Large intestine (tissue), 12 donors: ENCODE results near the gene MR1. TPM values are rescaled to one million over a fixed set of nuclear protein-coding genes. Genes with fewer than 3 reads are reported as not detected.

Source experiments
- DNase-seq, 2 donors: peaks; one replicate each; pipeline versions ENCODE4 v3.0.0 to v3.0.0-alpha.2; 2013
- H3K27ac ChIP-seq: one replicate; pipeline ENCODE4 v1.5.1; 2013; ENCODE audit warnings: low read length
- H3K27me3 ChIP-seq: 2 replicates; pipeline ENCODE4 v1.6.1; 2013; ENCODE audit warnings: low read length; ENCODE audit not compliant: control insufficient read depth, insufficient read depth
- H3K36me3 ChIP-seq: 2 replicates; pipeline ENCODE4 v1.6.1; 2013; ENCODE audit warnings: low read length; ENCODE audit not compliant: control insufficient read depth, insufficient read depth
- H3K4me1 ChIP-seq: one replicate; pipeline ENCODE4 v1.6.1; 2013; ENCODE audit warnings: low read length; ENCODE audit not compliant: control insufficient read depth, insufficient read depth
- H3K4me3 ChIP-seq: one replicate; pipeline ENCODE4 v1.5.1; 2013; ENCODE audit warnings: low read length
- H3K9me3 ChIP-seq: one replicate; pipeline ENCODE4 v1.6.1; 2013; ENCODE audit warnings: mild to moderate bottlenecking, low read depth, low read length, moderate library complexity; ENCODE audit not compliant: control insufficient read depth
- WGBS: methylation state at CpG from one replicate; pipeline ENCODE4 v1.1.5; 2013; ENCODE audit warnings: low lambda C conversion rate; ENCODE audit not compliant: insufficient coverage; 5-methylcytosine and 5-hydroxymethylcytosine counted together
- long read RNA-seq, 11 donors: transcript quantifications; one replicate each; lab custom pipeline, GENCODE V29; 2026
- polyA plus RNA-seq: library from polyadenylated mRNA; unstranded; fragments of 120-200 nt; gene quantifications from one replicate; pipeline ENCODE4 v1.2.1, GENCODE V29; 2013

The MR1 gene
- 10.9 TPM for polyA plus RNA-seq
- long read RNA-seq, donor 1, partial matches to known transcripts = 0 of 1 reads
- long read RNA-seq, donor 1, other reads (novel, unspliced or antisense) = 0 of 1 reads
- long read RNA-seq, donor 2, partial matches to known transcripts = 0 of 2 reads
- long read RNA-seq, donor 2, other reads (novel, unspliced or antisense) = 0 of 2 reads
- long read RNA-seq, donor 3 = 0 reads
- long read RNA-seq, donor 4 = 0 reads
- long read RNA-seq, donor 5 = 0 reads
- long read RNA-seq, donor 6 = 0 reads
- long read RNA-seq, donor 7, partial matches to known transcripts = 0 of 3 reads
- long read RNA-seq, donor 7, other reads (novel, unspliced or antisense) = 0 of 3 reads
- long read RNA-seq, donor 8, partial matches to known transcripts = 0 of 1 reads
- long read RNA-seq, donor 8, other reads (novel, unspliced or antisense) = 0 of 1 reads
- long read RNA-seq, donor 9, full-length matches to known transcripts = 3 of 3 reads
- long read RNA-seq, donor 9, partial matches to known transcripts = 0 of 3 reads
- long read RNA-seq, donor 9, other reads (novel, unspliced or antisense) = 0 of 3 reads
- long read RNA-seq, donor 10, full-length matches to known transcripts = 3 of 3 reads
- long read RNA-seq, donor 10, partial matches to known transcripts = 0 of 3 reads
- long read RNA-seq, donor 10, other reads (novel, unspliced or antisense) = 0 of 3 reads
- long read RNA-seq, donor 11, partial matches to known transcripts = 0 of 1 reads
- long read RNA-seq, donor 11, other reads (novel, unspliced or antisense) = 0 of 1 reads

DNA sequence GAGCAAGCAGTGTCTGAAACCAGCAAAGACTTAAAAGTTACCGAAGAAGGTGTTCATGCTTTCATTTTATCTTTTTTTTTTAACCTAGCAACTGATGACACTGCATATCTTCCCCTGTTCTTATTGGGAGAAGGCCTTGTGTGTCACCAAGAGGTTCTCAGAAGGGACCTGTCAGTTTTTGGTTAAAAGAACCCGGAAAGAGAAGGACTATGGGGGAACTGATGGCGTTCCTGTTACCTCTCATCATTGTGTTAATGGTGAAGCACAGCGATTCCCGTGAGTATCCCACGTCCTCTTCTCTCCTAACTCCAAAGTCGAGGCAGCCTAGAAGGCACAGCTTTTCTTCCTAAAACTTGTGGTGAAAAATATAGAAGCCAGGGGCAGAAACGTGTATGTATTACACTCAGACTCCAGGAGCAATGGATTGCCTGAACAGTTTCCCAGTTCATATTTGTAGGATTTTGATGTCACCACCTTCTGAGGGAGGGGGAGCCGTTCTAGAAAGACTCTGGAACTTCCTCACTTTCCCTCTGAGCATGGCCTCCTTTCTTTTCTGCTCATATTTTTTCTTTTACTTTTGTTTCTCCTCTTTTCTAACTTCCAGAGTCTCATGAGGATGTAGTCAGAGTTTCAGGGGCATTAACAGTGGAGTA lies at the start of gene MR1:
Gene MR1 (plus strand): TSS at position 185 of the 653 bp plus-strand sequence. CDS start 25 bp downstream, at position 210.
- H3K36me3 ChIP-seq = no peaks in the 10 kb centered on the region
- peak within 1 kb of the TSS; percentile 14 for H3K4me3 ChIP-seq
- no peaks in the 10 kb centered on the region for H3K27me3 ChIP-seq
- no peaks in the 10 kb centered on the region for H3K9me3 ChIP-seq
- H3K27ac ChIP-seq = peak within 1 kb of the TSS; percentile 77
- peaks cover 11% of the 10 kb centered on the region for H3K4me1 ChIP-seq
- no CpG with 5 or more reads among the region's 9 CpGs for WGBS
- DNase-seq = peak; percentile 65 to 83

DNA sequence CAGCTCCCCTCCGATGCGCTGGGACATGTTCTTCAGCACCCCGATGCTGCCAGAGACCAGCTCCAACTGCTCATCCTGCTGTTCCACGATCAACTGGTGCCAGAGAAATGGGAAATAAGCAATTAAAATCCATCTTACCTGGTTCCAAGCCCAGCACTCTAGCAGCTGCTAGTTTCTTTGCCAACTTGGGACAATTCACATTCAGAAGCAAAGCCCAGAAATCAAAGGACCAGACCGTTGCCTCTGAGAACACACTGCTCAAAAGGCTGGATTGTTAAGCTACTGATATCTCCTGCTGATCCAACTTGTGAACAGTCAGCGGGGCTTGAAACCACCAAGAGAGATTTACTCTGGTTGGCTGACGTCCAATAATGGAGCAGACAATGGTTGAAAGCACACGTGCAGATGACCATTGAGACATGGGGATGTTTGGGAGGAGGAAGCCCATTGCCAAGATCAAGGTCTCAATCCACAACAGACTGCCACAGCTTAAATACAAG lies 45.5 kb upstream of the MR1 start:
- Histone ChIP-seq H3K36me3 (peaks cover 71% of the 10 kb centered on the region), H3K4me1 (no peaks in the 10 kb centered on the region), H3K4me3 (no peak overlapping the region)

DNA sequence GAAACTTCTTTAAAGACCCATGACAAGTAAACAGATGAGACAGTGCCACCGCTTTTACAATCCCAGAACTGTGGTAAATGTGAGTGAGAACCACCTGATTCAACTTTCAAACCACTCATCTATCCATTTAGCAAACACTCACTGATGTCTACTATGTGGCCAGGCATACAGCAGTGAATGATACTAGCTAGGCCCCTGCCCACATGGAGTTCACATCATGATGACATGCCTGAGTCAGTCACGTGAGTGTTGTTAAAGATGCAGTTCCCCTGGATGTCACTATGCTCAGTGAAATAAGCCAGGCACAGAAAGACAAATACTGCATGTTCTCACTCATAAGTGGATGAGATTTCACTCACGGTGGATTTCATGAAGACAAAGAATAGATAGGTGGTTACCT lies 39.5 kb upstream of the MR1 start:
- H3K27me3 ChIP-seq = no peaks in the 10 kb centered on the region
- no peak for DNase-seq
- 67% methylated on average over 1 of the region's 3 CpGs for WGBS
- H3K27ac ChIP-seq = no peak overlapping the region
- no peak overlapping the region for H3K4me3 ChIP-seq
- peaks cover 42% of the 10 kb centered on the region for H3K36me3 ChIP-seq
- H3K4me1 ChIP-seq = no peaks in the 10 kb centered on the region
- no peaks in the 10 kb centered on the region for H3K9me3 ChIP-seq

More for the DNA sequence above, 45.5 kb upstream of the MR1 start:
- DNase-seq = no peak
- Histone ChIP-seq H3K27me3 (no peaks in the 10 kb centered on the region), H3K27ac (no peak overlapping the region), H3K9me3 (no peaks in the 10 kb centered on the region)
- no CpG with 5 or more reads among the region's 8 CpGs for WGBS

DNA sequence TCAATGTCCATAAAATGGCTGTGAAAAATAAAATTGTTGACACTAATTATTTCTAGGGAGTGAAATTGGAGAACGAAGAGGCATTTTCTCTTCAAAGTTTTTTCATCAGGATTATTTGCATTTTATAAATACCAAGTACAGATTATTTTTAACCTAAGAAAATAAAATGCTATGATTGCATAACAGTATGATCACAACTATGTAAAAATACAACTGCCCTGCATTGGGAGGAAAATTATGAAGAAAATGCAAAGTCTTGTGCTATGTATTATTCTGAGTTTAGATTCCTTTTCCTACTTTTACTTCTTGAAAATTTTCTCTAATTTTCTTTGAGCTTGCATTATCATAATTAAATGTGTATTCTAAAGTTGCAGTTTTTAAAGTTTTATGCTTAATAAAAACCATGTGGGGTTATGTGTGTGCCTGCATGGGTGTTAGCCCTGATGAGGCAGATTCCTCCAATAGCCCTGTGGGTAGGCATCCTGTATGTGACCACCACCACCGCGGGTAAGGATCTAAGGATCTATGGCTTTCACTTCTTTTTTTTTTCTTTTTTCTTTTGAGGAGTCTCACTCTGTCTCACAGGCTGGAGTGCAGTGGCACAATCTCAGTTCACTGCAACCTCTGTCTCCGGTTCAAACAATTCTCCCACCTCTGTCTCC lies 35.8 kb upstream of the MR1 start:
- H3K36me3 ChIP-seq = peaks cover 28% of the 10 kb centered on the region
- 80% methylated on average over 1 of the region's 4 CpGs for WGBS

DNA sequence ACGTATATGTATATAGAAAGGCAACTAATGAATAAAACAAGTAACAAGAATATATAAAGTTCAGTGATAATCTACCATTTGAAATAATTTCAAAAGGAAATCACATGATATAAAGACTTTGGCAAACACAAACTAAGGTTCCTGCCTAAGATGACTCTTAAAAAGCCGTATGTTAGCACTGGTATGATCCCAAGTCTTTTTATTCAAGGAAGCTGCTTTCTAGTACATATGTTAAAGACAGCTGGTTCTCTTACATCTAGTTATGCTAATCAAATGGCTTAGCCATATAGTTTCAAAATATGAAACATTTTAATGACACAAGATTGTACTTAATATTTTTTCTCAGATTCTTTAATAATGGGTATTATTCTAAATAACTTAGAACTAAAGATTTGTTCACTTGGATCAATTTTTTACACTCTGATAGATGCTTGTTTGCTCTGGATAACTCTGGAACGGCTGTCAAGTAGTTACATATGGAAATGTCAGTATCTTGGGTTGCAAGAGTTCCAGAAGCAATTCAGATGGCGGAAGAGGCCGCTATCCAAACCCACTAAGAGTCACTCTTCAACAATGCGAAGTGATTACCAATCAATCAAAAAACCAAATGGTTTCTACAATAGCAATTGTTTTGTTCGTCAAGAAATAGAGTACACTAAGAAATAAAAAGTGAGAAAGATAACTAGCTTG lies 32.5 kb upstream of the MR1 start:
- no peaks in the 10 kb centered on the region for H3K27me3 ChIP-seq
- peaks cover 41% of the 10 kb centered on the region for H3K36me3 ChIP-seq
- 74% methylated on average over 2 of the region's 7 CpGs for WGBS
- no peak for DNase-seq
- no peaks in the 10 kb centered on the region for H3K4me1 ChIP-seq
- H3K4me3 ChIP-seq = no peak overlapping the region
- no peaks in the 10 kb centered on the region for H3K9me3 ChIP-seq
- H3K27ac ChIP-seq = no peak overlapping the region

More for the DNA sequence above, 35.8 kb upstream of the MR1 start:
- DNase-seq = no peak
- no peaks in the 10 kb centered on the region for H3K9me3 ChIP-seq
- H3K4me1 ChIP-seq = no peaks in the 10 kb centered on the region
- no peak overlapping the region for H3K4me3 ChIP-seq
- H3K27me3 ChIP-seq = no peaks in the 10 kb centered on the region
- no peak overlapping the region for H3K27ac ChIP-seq

DNA sequence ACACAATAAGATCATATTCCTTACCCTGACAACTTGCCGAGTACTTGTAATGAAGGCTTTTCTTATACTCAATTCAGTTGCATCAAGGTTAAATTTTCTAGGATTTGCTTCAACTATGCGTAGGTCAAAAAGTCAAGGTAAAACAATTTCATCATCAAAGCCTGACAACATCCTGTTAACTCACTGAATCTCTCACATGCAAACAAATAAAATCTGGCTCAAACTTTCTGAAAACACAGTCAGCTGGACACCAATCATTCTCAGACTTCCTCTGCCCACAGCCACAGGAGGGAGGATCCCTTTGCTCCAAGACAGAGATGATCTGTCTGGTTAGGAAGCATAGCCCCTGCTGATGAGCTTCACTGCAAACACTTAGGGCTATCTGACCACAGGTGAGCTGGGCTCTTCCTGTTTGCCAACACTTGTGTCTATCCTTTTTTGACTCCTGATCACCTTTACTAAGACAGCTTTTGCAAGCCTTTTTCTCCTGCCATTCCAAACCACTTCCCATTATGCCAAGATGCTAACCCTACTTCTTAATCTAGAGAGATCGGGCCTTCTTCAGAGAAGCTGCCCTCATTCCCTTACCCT lies 31.1 kb upstream of the MR1 start:
- no peak for DNase-seq
- Histone ChIP-seq H3K27ac (no peak overlapping the region), H3K9me3 (no peaks in the 10 kb centered on the region), H3K4me3 (no peak overlapping the region), H3K36me3 (peaks cover 38% of the 10 kb centered on the region), H3K27me3 (no peaks in the 10 kb centered on the region), H3K4me1 (no peaks in the 10 kb centered on the region)
- no CpG with 5 or more reads among the region's 3 CpGs for WGBS

DNA sequence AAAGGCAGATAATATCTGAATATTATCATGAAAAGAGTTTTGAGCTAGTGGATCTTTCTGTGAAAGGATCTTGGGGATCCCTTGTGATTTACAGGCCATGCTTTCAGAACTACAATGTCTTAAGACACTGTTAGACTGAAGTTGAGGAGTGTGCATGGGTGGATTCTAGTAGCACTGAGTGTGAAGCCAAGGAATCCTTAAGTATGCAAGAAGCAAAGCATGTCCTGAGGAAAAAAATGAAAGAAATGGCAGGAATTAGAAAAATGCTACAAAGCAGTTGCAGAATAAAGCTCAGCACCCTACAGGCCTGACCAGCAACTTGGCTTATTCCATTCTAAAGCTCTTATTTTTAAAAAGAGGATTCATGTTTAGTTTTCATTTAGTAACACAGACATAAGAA lies 23.0 kb upstream of the MR1 start:
- Histone ChIP-seq H3K4me3 (no peak overlapping the region), H3K27ac (no peak overlapping the region), H3K27me3 (no peaks in the 10 kb centered on the region), H3K9me3 (no peaks in the 10 kb centered on the region), H3K36me3 (no peaks in the 10 kb centered on the region), H3K4me1 (no peaks in the 10 kb centered on the region)
- no peak for DNase-seq

DNA sequence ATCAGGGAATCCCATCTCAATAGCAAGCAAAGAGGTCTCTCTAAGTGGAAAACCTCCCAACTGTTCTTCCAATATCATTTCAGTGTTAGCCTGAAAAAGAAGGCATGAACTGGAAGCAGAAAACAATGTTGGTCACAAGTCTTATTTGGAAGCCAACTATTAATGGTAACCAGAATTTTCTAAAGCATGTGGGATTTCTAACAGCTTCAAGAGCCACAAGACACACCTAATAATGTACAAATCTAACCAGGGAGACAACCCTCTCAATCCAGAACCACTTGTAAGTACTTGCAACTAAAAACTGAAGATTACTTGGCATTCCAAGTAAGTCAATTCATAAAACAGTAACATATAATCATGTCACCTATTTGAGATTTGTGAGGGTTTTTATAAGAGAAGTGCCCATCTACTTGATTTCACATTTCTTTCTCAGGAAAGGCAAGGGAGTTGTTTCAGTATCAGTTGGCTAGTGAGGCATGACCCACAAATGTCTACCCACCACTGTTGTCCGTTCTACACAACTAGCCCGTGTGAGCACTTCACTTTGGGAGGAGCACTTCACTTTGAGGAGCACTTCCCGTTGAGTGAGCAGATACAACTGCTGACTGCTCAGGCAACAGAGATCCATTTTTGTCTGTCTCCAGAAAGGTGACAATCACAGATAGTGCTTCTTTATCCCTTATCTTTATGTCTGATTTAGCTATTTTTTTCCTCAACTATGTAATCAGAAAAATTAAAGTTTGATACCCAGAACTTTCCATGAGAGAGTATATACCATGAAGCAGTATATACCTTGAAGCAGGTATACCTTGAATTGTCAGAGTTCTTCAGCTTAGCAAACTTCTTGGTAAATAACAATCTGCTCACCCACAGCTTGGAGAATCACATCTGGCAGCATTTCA lies 22.2 kb upstream of the MR1 start:
- Histone ChIP-seq H3K9me3 (no peaks in the 10 kb centered on the region), H3K27ac (no peak overlapping the region), H3K27me3 (no peaks in the 10 kb centered on the region), H3K4me1 (no peaks in the 10 kb centered on the region), H3K36me3 (no peaks in the 10 kb centered on the region), H3K4me3 (no peak overlapping the region)
- DNase-seq = no peak
- no CpG with 5 or more reads among the region's 3 CpGs for WGBS
